Endothelial cell of umbilical vein (primary cell): Measurements from ENCODE around the gene CFAP43. TPM values are rescaled to one million over a fixed set of nuclear protein-coding genes. Genes with fewer than 3 reads are reported as not detected.

Source experiments
- BruUV-seq: library from RNA; stranded (reverse); fragments of 400-500 nt; replicated peaks from 2 replicates; lab custom pipeline; 2021; lab: Mats Ljungman, UMichigan
- CTCF ChIA-PET: fragments of 300-600, 350-600 bp; sonication (Branson Sonifier 250); formaldehyde crosslinking; loops from one replicate; lab custom pipeline; 2021; ENCODE audit warnings: antibody characterized with exemption, inconsistent platforms; lab: Charles Lee
- POLR2A ChIA-PET: fragments of 300-600, 350-600 bp; sonication (Branson Sonifier 250); formaldehyde crosslinking; loops from one replicate; lab custom pipeline; 2021; ENCODE audit warnings: antibody characterized with exemption, inconsistent platforms; lab: Charles Lee
- DNase-seq: peaks from one replicate; pipeline ENCODE4 v3.0.0-alpha.2; 2011; ENCODE audit warnings: low read depth, low spot score
- FAIRE-seq: peaks from 2 replicates; lab custom pipeline; 2011; peaks lifted over from hg19 to GRCh38; lab: Jason Lieb, UNC
- H2AFZ ChIP-seq: 2 replicates; pipeline ENCODE4 v1.6.0; 2012; ENCODE audit warnings: low read depth, low read length, control low read depth, inconsistent platforms
- H3K27ac ChIP-seq: 2 replicates; pipeline ENCODE4 v1.5.1; 2011; ENCODE audit warnings: low read depth, mild to moderate bottlenecking, control low read depth, low read length, moderate library complexity; ENCODE audit not compliant: insufficient read depth
- H3K27me3 ChIP-seq, 2 experiments: 2 replicates each; pipeline versions ENCODE4 v1.6.0 to v1.6.1; 2011; ENCODE audit warnings: low read length in 2 of 2, mixed read lengths in 1 of 2; ENCODE audit not compliant: control insufficient read depth in 2 of 2, insufficient read depth in 2 of 2
- H3K36me3 ChIP-seq, 2 experiments: 2 replicates in 1 of 2; 3 replicates in 1 of 2; pipeline ENCODE4 v1.5.1; 2011; ENCODE audit warnings: low read length in 2 of 2, mild to moderate bottlenecking in 1 of 2, moderate library complexity in 1 of 2; ENCODE audit not compliant: control insufficient read depth in 2 of 2, insufficient read depth in 2 of 2; ENCODE audit errors: extremely low read depth in 1 of 2
- H3K4me1 ChIP-seq: 3 replicates; pipeline ENCODE4 v1.5.1; 2011; ENCODE audit warnings: mild to moderate bottlenecking, low read length; ENCODE audit not compliant: control insufficient read depth, insufficient read depth; ENCODE audit errors: extremely low read depth
- H3K4me2 ChIP-seq: 2 replicates; pipeline ENCODE4 v1.6.1; 2011; ENCODE audit warnings: low read length, control low read depth, mixed read lengths; ENCODE audit not compliant: insufficient read depth
- H3K4me3 ChIP-seq, 3 experiments: fragments of 200-600 bp in 1 of 3; sonication (generic), shearing (Covaris generic) in 1 of 3; replicated peaks in 1 of 3; 2 replicates each; pipeline ENCODE4 v1.5.1; 2011 to 2016; ENCODE audit warnings: control low read depth in 3 of 3, low read length in 3 of 3, mild to moderate bottlenecking in 2 of 3, inconsistent platforms in 1 of 3, low read depth in 1 of 3, moderate library complexity in 1 of 3; ENCODE audit not compliant: insufficient read depth in 1 of 3
- H3K79me2 ChIP-seq: 2 replicates; pipeline ENCODE4 v1.6.0; 2012; ENCODE audit warnings: low read length, inconsistent platforms; ENCODE audit not compliant: control insufficient read depth, insufficient read depth
- H3K9ac ChIP-seq: replicated peaks from 2 replicates; pipeline ENCODE3; 2011; ENCODE audit warnings: low read length, control low read depth; ENCODE audit not compliant: insufficient read depth; ENCODE audit errors: extremely low read depth
- H3K9me1 ChIP-seq: replicated peaks from 3 replicates; pipeline ENCODE4 v1.6.0; 2011; ENCODE audit warnings: mild to moderate bottlenecking, low read length; ENCODE audit not compliant: control insufficient read depth, insufficient read depth; ENCODE audit errors: extremely low read depth
- H3K9me3 ChIP-seq: replicated peaks from 2 replicates; pipeline ENCODE4 v1.5.1; 2012; ENCODE audit warnings: low read length, inconsistent platforms; ENCODE audit not compliant: control insufficient read depth, insufficient read depth
- H4K20me1 ChIP-seq: replicated peaks from 2 replicates; pipeline ENCODE3; 2011; ENCODE audit warnings: mild to moderate bottlenecking, low read length; ENCODE audit not compliant: control insufficient read depth, insufficient read depth; ENCODE audit errors: extremely low read depth
- EZH2 ChIP-seq: IDR thresholded peaks from 2 replicates; pipeline ENCODE4 v1.6.1; 2012; ENCODE audit warnings: borderline replicate concordance, low read depth, mild to moderate bottlenecking, moderate library complexity, low read length, inconsistent platforms; ENCODE audit not compliant: severe bottlenecking
- FOS ChIP-seq: IDR thresholded peaks from 2 replicates; pipeline ENCODE4 v1.6.1; 2011; ENCODE audit warnings: mild to moderate bottlenecking, low read length, moderate library complexity, borderline replicate concordance; ENCODE audit not compliant: insufficient read depth
- GATA2 ChIP-seq: IDR thresholded peaks from 2 replicates; pipeline ENCODE4 v1.7.0; 2011; ENCODE audit warnings: low read depth, mild to moderate bottlenecking, moderate library complexity, mixed read lengths, low read length; ENCODE audit not compliant: insufficient read length, insufficient read depth
- JUN ChIP-seq: IDR thresholded peaks from 2 replicates; pipeline ENCODE4 v1.6.1; 2011; ENCODE audit warnings: borderline replicate concordance, low read depth; ENCODE audit not compliant: insufficient read length, insufficient read depth
- MYC ChIP-seq: IDR thresholded peaks from one replicate; pipeline ENCODE4 v1.6.1; 2011; ENCODE audit warnings: mild to moderate bottlenecking, low read depth, low read length
- POLR2A ChIP-seq: IDR thresholded peaks from 2 replicates; pipeline ENCODE4 v1.6.1; 2012; ENCODE audit warnings: low read depth, mild to moderate bottlenecking, control low read depth, low read length
- POLR2AphosphoS5 ChIP-seq: IDR thresholded peaks from 2 replicates; pipeline ENCODE4 v1.6.1; 2012; ENCODE audit warnings: low read depth, mild to moderate bottlenecking, control low read depth, low read length, moderate library complexity; ENCODE audit not compliant: insufficient read depth
- dilution Hi-C: fragments of 300-500 bp; cut with MboI; formaldehyde crosslinking; loops from one replicate; pipeline ENCODE4 v1.15.0; 2019; ENCODE audit warnings: low sequenced_read_pairs; ENCODE audit not compliant: extremely low pct_ligation_motif_present
- intact Hi-C: fragments of 100-400 bp; cut with micrococcal nuclease; formaldehyde crosslinking; loops from one replicate; pipeline ENCODE4 v1.10.0; 2022
- polyA plus RNA-seq, 4 experiments: library from polyadenylated mRNA; depleted of rRNA in 3 of 4; stranded (reverse) in 3 of 4; unstranded in 1 of 4; fragments of >200 nt; gene quantifications; 2 replicates each; pipeline versions ENCODE4 v1.2.1 to v1.2.3, GENCODE V29; 2011 to 2012; ENCODE audit warnings: missing spikeins in 1 of 4
- total RNA-seq: library from RNA; stranded (reverse); gene quantifications from 2 replicates; pipeline ENCODE4 v1.2.3, GENCODE V29; 2021
- TF ChIP-seq, protein P1 (sequence below): IDR thresholded peaks from 2 replicates; pipeline ENCODE4 v1.6.1; 2011; ENCODE audit not compliant: insufficient read depth, insufficient read length
- TF ChIP-seq, protein P2 (sequence below), 2 donors: IDR thresholded peaks; 1 replicate in 1 of 2; 2 replicates in 1 of 2; pipeline ENCODE4 v1.5.1; 2011; ENCODE audit warnings: low read length in 2 of 2, mild to moderate bottlenecking in 2 of 2, moderate library complexity in 2 of 2, control low read depth in 1 of 2, inconsistent platforms in 1 of 2, low read depth in 1 of 2; ENCODE audit not compliant: insufficient read depth in 1 of 2; ENCODE audit errors: extremely low read depth in 1 of 2

CFAP43 gene
- total and polyA plus RNA-seq, 2 donors (not counting 3 experiments of a cell fraction or from before 2014, with no cell fraction given), result 0.04 TPM; not detected in 1

DNA sequence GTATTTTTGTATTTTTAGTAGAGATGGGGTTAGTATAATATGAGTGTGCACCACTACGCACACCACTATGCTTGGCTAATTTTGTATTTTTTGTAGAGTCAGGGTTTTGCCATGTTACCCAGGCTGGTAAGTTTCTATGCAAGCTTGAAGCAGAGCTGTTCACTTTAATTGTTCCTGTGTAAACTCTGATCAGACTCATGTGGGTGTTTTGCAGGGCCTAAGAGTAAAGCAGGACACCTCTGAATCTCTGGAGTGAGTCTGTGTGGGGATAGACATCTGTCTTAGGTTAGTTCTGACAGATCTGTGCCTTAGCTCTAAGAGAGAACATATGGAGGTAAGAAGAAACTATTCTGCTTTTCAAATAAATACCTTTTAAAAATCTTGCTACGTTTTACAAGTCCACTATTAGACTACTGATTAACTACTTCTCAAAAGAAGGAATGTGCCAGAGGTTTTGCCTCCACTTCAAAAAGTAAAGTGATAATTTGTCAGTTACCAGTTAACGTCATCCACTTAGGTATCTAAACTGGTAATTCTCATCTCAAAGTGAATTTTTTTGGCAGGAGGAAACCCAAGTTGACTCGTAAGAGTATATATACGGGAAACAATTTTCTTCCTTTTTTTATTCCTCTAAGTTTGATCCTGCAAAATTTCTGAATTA lies 147.6 kb downstream of the CFAP43 start:
- dilution Hi-C loops, result no loop called here

More for the DNA sequence above, 147.6 kb downstream of the CFAP43 start:
- CTCF ChIA-PET, result interaction anchor here (1.0 to 4.4 kb wide), 2 partner anchors 15 to 38 kb away, joined by 3 to 34 read pairs; partner anchors contain the start of gene SFR1
- Histone ChIP-seq H3K4me1 (no peaks in the 10 kb centered on the region), H4K20me1 (no peaks in the 10 kb centered on the region), H3K9me1 (no peaks in the 10 kb centered on the region), H3K9me3 (no peaks in the 10 kb centered on the region), H3K4me2 (no peak overlapping the region), H3K36me3 (no peaks in the 10 kb centered on the region), H3K4me3 (no peak overlapping the region), H3K27me3 (no peaks in the 10 kb centered on the region), H3K9ac (no peak overlapping the region), H3K27ac (no peak overlapping the region), H2AFZ (no peak overlapping the region), H3K79me2 (no peaks in the 10 kb centered on the region)
- POLR2A ChIA-PET, result no interaction called here
- intact Hi-C loops, result no loop called here
- no peak for FAIRE-seq
- no TSS peak for BruUV-seq
- TF ChIP-seq JUN, result no peak
- TF ChIP-seq, protein P1, sequence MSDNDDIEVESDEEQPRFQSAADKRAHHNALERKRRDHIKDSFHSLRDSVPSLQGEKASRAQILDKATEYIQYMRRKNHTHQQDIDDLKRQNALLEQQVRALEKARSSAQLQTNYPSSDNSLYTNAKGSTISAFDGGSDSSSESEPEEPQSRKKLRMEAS, result no peak
- no peak for TF ChIP-seq POLR2AphosphoS5
- TF ChIP-seq, protein P2, sequence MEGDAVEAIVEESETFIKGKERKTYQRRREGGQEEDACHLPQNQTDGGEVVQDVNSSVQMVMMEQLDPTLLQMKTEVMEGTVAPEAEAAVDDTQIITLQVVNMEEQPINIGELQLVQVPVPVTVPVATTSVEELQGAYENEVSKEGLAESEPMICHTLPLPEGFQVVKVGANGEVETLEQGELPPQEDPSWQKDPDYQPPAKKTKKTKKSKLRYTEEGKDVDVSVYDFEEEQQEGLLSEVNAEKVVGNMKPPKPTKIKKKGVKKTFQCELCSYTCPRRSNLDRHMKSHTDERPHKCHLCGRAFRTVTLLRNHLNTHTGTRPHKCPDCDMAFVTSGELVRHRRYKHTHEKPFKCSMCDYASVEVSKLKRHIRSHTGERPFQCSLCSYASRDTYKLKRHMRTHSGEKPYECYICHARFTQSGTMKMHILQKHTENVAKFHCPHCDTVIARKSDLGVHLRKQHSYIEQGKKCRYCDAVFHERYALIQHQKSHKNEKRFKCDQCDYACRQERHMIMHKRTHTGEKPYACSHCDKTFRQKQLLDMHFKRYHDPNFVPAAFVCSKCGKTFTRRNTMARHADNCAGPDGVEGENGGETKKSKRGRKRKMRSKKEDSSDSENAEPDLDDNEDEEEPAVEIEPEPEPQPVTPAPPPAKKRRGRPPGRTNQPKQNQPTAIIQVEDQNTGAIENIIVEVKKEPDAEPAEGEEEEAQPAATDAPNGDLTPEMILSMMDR (IDR thresholded peaks at IDR 0.05; ENCODE audit: extremely low read depth in 1 of 2, insufficient read depth in 1 of 2, low read depth in 1 of 2, low read length in 2 of 2), result no peak
- no peak for TF ChIP-seq GATA2
- no peak for TF ChIP-seq POLR2A
- TF ChIP-seq FOS, result no peak
- no peak for TF ChIP-seq EZH2
- TF ChIP-seq MYC, result no peak
- no peak for DNase-seq
